ENCODE data around the gene SH2D3C.
A peak's percentile ranks its signal among the peaks of the same experiment; 100 is the strongest.

- peak; percentile 45 for TF ChIP-seq CTCF (IDR thresholded peaks at IDR 0.05; ENCODE audit: insufficient read depth, low read depth, low read length)
- TF ChIP-seq EZH2 (IDR thresholded peaks at IDR 0.05; ENCODE audit: insufficient read depth, low read length) = no peak
These were observed 8.3 kb upstream of the SH2D3C start for GRCh38 chr9:127786773-127787104.

Measured in astrocyte (in vitro differentiated cells and primary cell).